ENCODE measurements around the gene BCL11B. TPM values are rescaled to one million over a fixed set of nuclear protein-coding genes. Genes with fewer than 3 reads are reported as not detected.

Gene BCL11B
- total and polyA plus RNA-seq, 11 donors: 0.04 to 2.1 (median 0.15) TPM; not detected in 3

DNA sequence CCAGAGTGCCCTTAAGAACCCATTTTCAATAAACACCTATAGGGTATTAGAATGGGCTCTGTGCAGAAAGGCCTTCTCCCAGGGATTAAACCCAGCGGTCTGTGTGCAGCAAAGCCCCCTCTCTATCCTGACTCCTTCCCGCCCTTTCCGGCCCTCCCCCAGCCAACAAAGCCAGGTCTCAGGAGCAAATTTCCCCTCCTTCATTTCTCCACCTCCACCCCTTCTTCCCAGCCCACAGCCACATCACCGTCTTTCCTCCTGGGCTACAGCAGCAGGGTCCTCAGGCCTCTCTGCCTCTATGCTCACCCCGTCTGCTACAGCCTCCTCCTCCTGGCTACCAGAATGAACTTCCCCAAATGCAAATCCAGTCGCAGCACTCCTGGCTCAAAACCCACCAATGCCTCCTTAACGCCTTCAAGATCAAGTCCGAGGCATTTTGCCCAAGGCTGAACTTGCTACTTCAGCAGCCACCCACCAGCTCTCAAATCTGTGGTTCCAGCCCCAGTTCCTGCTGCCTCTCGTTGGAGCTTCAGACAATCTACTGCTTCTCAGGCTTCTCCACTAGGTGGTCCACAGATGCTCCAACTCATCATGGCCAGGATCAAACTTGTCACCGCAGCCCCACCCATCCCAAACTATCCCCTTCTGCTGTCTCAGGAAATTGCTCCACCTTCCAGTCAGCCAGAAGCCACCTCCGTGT lies 134.8 kb downstream of the BCL11B start:
- peaks cover 0 to 22% (median 0%) of the 10 kb centered on the region in 9 donors for H3K27me3 ChIP-seq
- H3K4me3 ChIP-seq: no peak overlapping the region
- H3K27ac ChIP-seq: no peak overlapping the region
- no peaks in the 10 kb centered on the region for H3K36me3 ChIP-seq
- no peaks in the 10 kb centered on the region for H3K4me1 ChIP-seq
- ATAC-seq: no peak
- H3K9me3 ChIP-seq: no peaks in the 10 kb centered on the region
- intact Hi-C loops (cut with DNase I): no loop called here
- TF ChIP-seq POLR2A (IDR thresholded peaks at IDR 0.05): no peak
- TF ChIP-seq, protein P1, sequence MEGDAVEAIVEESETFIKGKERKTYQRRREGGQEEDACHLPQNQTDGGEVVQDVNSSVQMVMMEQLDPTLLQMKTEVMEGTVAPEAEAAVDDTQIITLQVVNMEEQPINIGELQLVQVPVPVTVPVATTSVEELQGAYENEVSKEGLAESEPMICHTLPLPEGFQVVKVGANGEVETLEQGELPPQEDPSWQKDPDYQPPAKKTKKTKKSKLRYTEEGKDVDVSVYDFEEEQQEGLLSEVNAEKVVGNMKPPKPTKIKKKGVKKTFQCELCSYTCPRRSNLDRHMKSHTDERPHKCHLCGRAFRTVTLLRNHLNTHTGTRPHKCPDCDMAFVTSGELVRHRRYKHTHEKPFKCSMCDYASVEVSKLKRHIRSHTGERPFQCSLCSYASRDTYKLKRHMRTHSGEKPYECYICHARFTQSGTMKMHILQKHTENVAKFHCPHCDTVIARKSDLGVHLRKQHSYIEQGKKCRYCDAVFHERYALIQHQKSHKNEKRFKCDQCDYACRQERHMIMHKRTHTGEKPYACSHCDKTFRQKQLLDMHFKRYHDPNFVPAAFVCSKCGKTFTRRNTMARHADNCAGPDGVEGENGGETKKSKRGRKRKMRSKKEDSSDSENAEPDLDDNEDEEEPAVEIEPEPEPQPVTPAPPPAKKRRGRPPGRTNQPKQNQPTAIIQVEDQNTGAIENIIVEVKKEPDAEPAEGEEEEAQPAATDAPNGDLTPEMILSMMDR (IDR thresholded peaks at IDR 0.05): no peak
- 68 to 78% (median 69%) methylated on average over 11 of the region's 11 CpGs for WGBS, 4 donors
- peak in 1 of 5 donors; percentile 5 for DNase-seq

DNA sequence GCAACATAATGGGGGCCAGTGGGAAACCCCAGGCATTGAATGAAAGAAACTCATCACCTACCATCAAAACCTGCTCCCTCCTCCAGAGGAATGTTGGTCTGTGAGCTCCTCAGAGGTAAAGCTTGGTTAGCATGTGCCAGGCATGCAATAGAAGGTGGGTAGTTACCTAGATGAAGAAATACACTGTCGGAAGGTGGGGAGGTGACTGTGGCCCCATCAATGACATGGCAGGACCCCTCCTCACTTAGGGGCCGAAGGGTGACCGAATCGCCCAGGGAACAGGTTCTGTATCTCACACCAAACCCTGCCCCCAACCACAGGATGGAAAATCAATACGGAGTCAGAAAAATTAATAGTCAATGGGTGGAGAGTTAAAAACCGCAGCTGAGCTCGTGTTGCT lies 135.6 kb downstream of the BCL11B start:
- Histone ChIP-seq H3K4me3 (no peak overlapping the region), H3K9me3 (no peaks in the 10 kb centered on the region), H3K27me3 (peaks cover 0 to 17% (median 0%) of the 10 kb centered on the region in 9 donors), H3K4me1 (no peaks in the 10 kb centered on the region), H3K27ac (no peak overlapping the region), H3K36me3 (no peaks in the 10 kb centered on the region)
- intact Hi-C loops (cut with DNase I): no loop called here
- TF ChIP-seq, protein P1 (IDR thresholded peaks at IDR 0.05): no peak
- TF ChIP-seq POLR2A (IDR thresholded peaks at IDR 0.05): no peak
- ATAC-seq (no peak), DNase-seq (no peak)
- WGBS, 4 donors: 85 to 95% (median 91%) methylated on average over 7 of the region's 7 CpGs

DNA sequence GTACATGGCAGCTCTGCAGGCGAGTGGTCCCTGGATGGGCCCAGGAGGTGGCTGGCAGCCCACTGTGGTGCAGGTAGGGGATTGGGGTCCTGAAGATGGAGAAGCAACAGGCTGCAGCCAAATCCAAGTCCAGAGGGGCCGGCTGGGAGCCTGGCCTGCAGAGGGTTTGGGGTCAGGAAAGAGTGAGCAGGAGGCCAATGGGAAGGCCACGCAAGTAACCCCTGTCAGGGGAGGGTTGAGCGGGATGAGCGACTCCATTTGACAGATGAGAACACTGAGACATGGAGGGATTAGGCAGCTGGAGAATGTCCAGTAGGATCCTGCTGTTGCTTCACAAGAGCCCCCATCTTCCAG lies 136.0 kb downstream of the BCL11B start:
- no peak overlapping the region for H3K4me3 ChIP-seq
- WGBS, 4 donors: 91 to 95% (median 95%) methylated on average over 5 of the region's 5 CpGs
- no peaks in the 10 kb centered on the region for H3K4me1 ChIP-seq
- no peak for TF ChIP-seq POLR2A (IDR thresholded peaks at IDR 0.05)
- TF ChIP-seq, protein P1 (IDR thresholded peaks at IDR 0.05): no peak
- intact Hi-C loops (cut with DNase I): no loop called here
- no peaks in the 10 kb centered on the region for H3K36me3 ChIP-seq
- H3K27me3 ChIP-seq: peaks cover 0 to 17% (median 0%) of the 10 kb centered on the region in 9 donors
- no peak overlapping the region for H3K27ac ChIP-seq
- H3K9me3 ChIP-seq: no peaks in the 10 kb centered on the region
- peak in 1 of 5 donors; percentile 13 for DNase-seq
- no peak for ATAC-seq

DNA sequence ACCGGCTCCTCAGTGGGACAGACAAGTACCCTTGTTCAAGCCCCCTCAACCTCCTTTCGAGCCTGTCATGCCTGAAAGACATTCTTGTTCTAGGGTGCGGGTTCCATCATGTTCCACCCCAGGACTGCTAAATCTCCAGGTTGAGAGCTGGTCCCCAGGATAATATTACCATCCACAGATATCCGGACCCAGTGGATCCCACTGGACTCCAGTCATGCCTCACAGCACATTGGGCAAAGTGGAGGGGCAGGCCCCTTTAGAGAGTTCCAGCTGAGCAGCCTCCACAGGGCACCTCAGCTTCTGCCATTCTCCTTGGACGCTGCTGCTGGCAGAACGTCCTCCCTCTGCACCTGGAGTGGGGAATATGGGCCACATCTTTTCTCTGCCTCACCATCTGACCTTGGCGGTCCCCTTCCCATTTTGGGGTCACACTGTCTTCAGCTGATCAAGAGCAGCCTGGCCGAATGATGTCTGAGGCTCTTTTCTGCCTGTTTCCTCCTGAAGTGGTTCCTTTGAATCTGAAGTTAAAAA lies 137.4 kb downstream of the BCL11B start:
- Histone ChIP-seq H3K9me3 (no peaks in the 10 kb centered on the region), H3K36me3 (no peaks in the 10 kb centered on the region), H3K27ac (no peak overlapping the region), H3K4me3 (no peak overlapping the region), H3K27me3 (peaks cover 0 to 17% (median 0%) of the 10 kb centered on the region in 9 donors), H3K4me1 (no peaks in the 10 kb centered on the region)
- WGBS, 4 donors: 88 to 93% (median 91%) methylated on average over 7 to 8 of the region's 8 CpGs
- intact Hi-C loops (cut with DNase I): no loop called here
- DNase-seq (peak in 1 of 5 donors; percentile 4), ATAC-seq (no peak)
- TF ChIP-seq, protein P1 (IDR thresholded peaks at IDR 0.05): no peak
